K562 (cell line): Measurements from ENCODE around the gene SQOR.

Experiments
- KLF16 ChIP-seq: IDR thresholded peaks from 2 replicates; pipeline ENCODE4 v1.6.1; 2016; ENCODE audit warnings: antibody characterized with exemption
- SRF ChIP-seq, 2 experiments: fragments of 250-450, 450-650 bp in 1 of 2; sonication (Bioruptor Pico) in 1 of 2; sonication (generic) in 1 of 2; formaldehyde crosslinking; IDR thresholded peaks; 2 replicates each; pipeline versions ENCODE4 v1.5.0 to v1.5.1; 2020 to 2022; ENCODE audit warnings: mild to moderate bottlenecking in 1 of 2, missing genetic modification reagents in 1 of 2
- TBP ChIP-seq: optimal IDR thresholded peaks from 2 replicates; pipeline ENCODE3; 2011; ENCODE audit warnings: low read depth, low read length, improper control_type of control experiment
- ZBTB8A ChIP-seq: fragments of 450-650 bp; IDR thresholded peaks from 2 replicates; pipeline ENCODE4 v1.6.1; 2018; ENCODE audit warnings: mild to moderate bottlenecking, moderate library complexity; ENCODE audit not compliant: partially characterized antibody
- ZNF785 ChIP-seq: fragments of 250-450 bp; sonication (Bioruptor Pico); IDR thresholded peaks from 2 replicates; pipeline ENCODE4 v1.4.0; 2020; ENCODE audit warnings: mild to moderate bottlenecking
- TF ChIP-seq, protein P1 (sequence below): fragments of 450-650 bp; formaldehyde crosslinking; IDR thresholded peaks from 2 replicates; pipeline ENCODE4 v1.4.0; 2020; ENCODE audit warnings: mild to moderate bottlenecking, moderate library complexity
- TF ChIP-seq, protein P2 (sequence below): sonication (generic); formaldehyde crosslinking; IDR thresholded peaks from 2 replicates; pipeline ENCODE4 v1.8.1; 2022; ENCODE audit warnings: missing genetic modification reagents

- no peak for TF ChIP-seq TBP
- TF ChIP-seq, protein P1, sequence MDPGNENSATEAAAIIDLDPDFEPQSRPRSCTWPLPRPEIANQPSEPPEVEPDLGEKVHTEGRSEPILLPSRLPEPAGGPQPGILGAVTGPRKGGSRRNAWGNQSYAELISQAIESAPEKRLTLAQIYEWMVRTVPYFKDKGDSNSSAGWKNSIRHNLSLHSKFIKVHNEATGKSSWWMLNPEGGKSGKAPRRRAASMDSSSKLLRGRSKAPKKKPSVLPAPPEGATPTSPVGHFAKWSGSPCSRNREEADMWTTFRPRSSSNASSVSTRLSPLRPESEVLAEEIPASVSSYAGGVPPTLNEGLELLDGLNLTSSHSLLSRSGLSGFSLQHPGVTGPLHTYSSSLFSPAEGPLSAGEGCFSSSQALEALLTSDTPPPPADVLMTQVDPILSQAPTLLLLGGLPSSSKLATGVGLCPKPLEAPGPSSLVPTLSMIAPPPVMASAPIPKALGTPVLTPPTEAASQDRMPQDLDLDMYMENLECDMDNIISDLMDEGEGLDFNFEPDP (CRISPR knock-in tag), result no peak
- TF ChIP-seq, protein P2, sequence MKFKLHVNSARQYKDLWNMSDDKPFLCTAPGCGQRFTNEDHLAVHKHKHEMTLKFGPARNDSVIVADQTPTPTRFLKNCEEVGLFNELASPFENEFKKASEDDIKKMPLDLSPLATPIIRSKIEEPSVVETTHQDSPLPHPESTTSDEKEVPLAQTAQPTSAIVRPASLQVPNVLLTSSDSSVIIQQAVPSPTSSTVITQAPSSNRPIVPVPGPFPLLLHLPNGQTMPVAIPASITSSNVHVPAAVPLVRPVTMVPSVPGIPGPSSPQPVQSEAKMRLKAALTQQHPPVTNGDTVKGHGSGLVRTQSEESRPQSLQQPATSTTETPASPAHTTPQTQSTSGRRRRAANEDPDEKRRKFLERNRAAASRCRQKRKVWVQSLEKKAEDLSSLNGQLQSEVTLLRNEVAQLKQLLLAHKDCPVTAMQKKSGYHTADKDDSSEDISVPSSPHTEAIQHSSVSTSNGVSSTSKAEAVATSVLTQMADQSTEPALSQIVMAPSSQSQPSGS (CRISPR knock-in tag), result no peak
- no peak for TF ChIP-seq SRF (CRISPR knock-in tag; IDR thresholded peaks at IDR 0.05)
- no peak for TF ChIP-seq ZBTB8A
- TF ChIP-seq KLF16, result no peak
- TF ChIP-seq ZNF785 (CRISPR knock-in tag), result no peak
Observed at GRCh38 chr15:45662375-45662774, 27.5 kb downstream of the SQOR start.
